Medulla oblongata (tissue), 1 donor: Measurements from ENCODE around the gene SERPINA6.
"Not testable (repeated sequence)": the region's sequence is repeated elsewhere in the genome, so short reads cannot be mapped to it uniquely, and the experiment has no call there.

Experiments used
- DNase-seq: peaks from one replicate; pipeline ENCODE4 v3.0.0-alpha.2; 2015; ENCODE audit errors: extremely low spot score

The SERPINA6 gene

DNA sequence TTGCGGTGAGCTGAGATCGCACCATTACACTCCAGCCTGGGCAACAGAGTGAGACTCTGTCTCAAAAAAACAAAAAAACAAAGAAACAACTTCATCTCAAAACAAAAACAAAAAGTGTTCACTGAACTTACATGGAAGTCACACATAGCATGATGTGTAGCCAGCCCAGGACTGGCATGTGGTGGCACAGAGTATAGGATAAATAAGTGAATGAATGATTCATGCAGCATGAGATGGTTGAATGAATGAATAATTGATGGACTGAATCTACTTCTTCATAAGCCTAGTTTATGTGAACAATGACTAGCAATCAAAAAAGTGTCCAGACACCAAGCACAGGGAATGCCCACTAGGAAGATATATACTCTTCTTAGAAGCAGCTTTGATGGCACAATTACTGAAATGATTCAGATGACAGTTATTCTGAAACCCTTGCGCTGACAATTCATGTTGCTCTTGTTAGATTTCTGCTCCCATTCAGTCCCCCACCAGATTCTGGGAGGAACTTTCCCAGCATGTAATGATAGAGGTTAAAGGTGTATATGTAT is 31.6 kb upstream of the SERPINA6 start:
- no peak for DNase-seq

GRCh38 chr14:94354190-94354589 is 31.1 kb upstream of the SERPINA6 start:
- DNase-seq = not testable (repeated sequence)

- DNase-seq = no peak
These were observed 26.1 kb upstream of the SERPINA6 start for GRCh38 chr14:94349276-94349675.

- DNase-seq = no peak
These were observed 25.7 kb upstream of the SERPINA6 start for GRCh38 chr14:94348836-94349235.

DNA sequence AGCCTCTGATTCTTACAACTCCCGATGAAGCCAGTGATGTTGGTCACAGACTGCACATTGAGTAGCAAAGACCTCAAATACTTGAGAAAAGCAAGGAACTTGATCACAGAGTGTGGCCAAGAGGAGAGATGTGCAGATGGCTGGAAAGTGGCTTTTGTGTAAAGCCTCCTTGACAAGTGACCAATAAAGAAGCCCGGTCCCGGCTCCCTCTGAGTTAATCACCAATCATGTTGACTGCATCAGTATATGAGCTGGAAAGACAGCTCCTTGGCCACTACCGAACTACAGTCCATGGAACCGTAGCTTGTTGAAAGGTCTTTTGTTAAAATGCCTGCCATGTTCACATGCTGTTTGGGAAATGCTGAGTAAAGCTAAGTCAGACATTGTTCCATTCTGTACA is 23.7 kb upstream of the SERPINA6 start:
- DNase-seq = no peak

- not testable (repeated sequence) for DNase-seq
These were observed 23.1 kb upstream of the SERPINA6 start for GRCh38 chr14:94346065-94346786.

- no peak for DNase-seq
These were observed 22.4 kb upstream of the SERPINA6 start for GRCh38 chr14:94345344-94346064.

DNA sequence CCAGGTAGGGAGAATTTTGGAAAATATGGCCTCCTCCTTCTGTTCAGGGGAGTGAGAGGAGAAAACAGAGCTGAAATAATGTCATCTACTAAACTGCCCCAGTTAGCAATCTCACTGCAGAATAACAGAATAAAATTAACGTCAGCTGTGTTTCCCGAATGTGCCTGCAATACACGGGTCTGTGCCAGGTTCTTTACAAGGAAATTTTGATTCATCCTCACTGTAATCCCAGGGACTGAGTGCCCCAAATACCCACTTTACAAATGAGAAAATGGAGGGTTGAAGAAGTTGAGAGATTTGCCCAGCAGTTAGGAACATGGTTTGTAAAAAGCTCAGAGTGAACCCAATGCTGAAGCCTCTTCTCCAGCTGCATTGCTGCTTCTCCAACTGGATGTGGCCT is 21.3 kb upstream of the SERPINA6 start:
- no peak for DNase-seq

- DNase-seq = no peak
These were observed 20.3 kb upstream of the SERPINA6 start for GRCh38 chr14:94343238-94344005.

DNA sequence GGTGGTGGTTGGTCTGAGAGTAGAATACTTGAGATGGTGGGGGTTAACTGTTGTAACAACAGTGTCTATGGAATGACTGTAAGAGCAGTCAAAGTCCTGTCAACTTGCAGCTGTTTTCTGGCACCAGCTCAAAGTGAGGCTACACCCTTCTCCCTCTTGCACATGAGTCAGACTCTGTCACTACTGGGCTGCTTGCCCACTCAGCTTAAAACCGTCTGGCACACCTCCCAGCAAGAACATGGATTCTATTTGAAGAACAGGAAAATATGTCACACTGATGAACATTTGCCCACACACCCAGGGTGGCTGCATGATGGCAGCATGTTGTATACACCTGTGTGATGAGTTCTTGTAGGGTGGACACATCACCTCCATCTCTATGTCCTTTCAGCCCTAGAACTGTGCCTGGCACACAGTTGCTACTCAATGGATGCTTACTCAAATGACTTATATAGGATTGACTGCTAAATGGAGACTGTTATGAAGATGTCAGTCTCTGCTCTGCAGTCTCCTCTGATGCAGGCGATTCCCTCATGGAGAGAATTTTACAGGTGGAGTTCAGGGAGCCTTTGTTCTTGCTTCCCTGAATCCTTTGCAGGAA is 19.3 kb upstream of the SERPINA6 start:
- no peak for DNase-seq

- no peak for DNase-seq
These were observed 18.7 kb upstream of the SERPINA6 start for GRCh38 chr14:94341656-94342333.

DNA sequence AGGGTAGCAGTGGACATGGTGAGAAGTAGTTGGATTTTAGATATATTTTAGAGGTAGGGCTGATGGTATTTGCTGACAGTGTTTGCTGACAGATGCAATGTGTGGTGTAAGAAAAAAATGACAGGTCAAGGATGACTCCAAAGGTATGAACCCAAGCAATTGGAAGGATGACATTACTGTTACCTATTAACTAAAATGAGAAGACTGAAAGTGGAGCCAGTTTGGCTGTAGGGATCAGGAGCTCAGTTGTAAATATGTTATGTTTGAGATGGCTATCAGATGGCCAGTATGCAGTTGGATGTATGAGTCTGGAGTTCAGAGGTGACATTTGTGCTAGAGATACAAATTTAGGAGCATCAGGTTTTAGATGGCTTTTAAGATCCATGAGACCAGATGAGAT is 17.4 kb upstream of the SERPINA6 start:
- no peak for DNase-seq

DNA sequence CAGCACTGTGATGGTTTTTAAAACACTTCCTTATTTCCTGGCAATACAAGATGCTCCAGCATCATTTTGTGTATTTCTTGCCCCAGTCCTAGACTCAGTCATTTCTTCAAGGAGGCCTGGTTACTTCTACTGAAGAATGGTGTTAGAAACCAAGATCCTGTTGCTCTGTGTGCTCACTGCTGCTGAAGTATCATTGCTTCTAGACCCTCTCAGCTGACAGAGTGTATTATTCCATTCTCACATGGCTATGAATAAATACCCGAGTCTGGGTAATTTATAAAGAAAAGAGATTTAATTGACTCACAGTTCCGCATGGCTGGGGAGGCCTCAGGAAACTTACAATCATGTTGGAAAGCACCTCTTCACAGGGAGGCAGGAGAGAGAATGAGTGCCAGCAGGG is 14.9 kb upstream of the SERPINA6 start:
- DNase-seq = no peak

GRCh38 chr14:94337274-94337673 is 14.1 kb upstream of the SERPINA6 start:
- DNase-seq = no peak

DNA sequence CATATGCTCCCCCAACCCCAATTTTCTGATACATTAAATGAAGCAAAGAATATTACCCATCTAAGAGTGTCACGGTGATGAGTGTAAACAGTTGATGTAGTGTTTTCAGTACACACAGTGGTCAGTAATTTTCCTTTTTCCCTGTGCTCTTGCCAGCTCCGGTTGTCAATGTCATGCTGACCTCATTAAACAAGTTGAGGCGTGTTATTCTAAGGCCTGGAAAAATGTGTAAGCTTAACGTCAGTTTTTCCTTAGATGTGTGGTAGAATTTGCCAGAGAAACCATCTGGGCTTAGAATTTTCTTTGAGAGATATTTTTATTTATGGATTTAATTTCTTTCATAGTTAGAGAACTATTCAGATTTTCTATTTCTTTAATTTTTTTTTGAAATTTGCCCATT is 11.7 kb upstream of the SERPINA6 start:
- DNase-seq = no peak

GRCh38 chr14:94332587-94332986 is 9.5 kb upstream of the SERPINA6 start:
- DNase-seq = no peak

DNA sequence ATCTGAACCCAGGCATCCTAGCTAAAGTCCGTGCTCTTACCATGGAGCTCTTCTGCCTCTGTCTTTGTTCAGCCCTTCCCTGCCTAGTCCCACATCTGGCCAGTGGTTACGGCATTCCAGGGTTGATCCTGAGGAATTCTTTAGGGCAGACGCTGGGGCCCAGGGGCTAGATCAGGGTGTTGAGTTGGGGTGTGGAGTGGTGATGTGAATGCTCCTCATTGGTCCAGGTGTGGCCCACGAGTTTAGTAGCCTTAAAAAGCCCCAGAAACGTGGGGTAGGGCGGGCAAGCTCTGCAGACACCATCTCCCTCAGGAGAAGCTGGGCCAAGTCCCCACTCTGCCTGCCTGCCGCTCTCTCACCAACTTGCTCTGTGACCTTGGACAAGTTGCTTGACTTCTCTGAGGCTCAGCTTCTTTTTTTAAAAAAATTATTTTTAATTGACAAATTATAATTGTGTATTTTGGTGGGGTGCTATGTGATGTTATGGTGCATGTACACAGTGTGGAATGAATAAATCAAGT is 9.0 kb upstream of the SERPINA6 start:
- DNase-seq = no peak

DNA sequence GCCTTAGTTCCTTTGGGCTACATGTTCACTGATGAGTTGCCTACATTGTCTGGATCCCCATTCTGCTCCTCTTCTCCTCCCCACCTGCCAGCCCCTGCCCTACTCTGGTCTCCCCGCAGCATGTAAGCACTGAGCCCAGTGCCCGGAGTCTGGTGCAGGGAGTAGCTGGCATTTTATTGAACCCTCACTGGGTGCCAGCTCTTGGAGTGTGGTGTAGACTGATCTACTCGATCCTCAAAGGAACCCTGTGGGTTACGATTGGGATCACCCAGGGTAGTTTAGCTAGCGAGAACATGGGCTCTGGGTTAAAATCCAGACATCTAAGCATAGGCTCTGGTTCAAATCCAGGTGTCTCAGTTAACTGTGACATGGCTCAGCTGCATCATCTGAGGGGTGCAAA is 8.3 kb upstream of the SERPINA6 start:
- DNase-seq = no peak

DNA sequence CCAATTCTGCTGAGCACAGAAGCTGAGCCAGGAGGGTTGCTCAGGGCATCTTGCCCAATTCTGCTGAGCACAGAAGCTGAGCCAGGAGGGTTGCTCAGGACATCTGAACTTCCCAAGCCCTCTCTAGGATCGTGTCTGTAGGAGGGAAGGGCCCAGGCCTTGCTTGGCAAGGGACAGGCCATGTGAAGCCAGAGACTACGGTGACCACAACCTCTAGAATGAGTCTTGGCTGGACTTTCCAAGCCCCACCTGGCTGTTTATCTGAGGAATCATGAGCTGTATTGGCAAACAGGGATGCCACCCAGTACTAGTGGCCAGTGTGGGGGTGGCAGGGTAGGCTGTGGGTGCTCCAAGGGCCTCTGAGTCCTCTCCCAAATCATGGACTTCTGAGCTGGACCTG is 7.7 kb upstream of the SERPINA6 start:
- DNase-seq = no peak

DNA sequence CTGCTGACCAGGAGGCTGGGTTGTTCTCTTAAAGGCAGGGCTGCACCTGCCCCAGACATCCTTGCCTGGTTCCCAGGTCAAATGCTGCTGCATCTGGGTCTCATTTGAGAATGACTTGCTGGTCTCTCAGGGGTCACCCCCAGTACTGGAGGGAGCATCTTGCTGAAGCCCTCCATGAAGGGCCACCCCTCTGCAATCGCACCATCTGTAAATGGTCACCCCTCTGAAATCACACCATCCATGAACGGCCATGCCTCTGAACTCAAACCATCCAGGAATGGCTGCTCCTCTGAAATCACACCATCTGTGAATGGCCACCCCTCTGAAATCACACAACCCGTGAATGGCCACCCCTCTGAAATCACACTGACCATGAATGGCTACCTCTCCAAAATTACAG is 7.3 kb upstream of the SERPINA6 start:
- DNase-seq = no peak

- DNase-seq = no peak
These were observed 6.7 kb upstream of the SERPINA6 start for GRCh38 chr14:94329857-94330256.
